HepG2 (cell line): ENCODE data around the gene LHFPL2. TPM values are rescaled to one million over a fixed set of nuclear protein-coding genes. Genes with fewer than 3 reads are reported as not detected.

ENCODE experiments used
- ARNTL ChIP-seq: sonication (generic); formaldehyde crosslinking; IDR thresholded peaks from 2 replicates; pipeline ENCODE4 v1.4.0; 2020; ENCODE audit warnings: mild to moderate bottlenecking, missing genetic modification reagents
- BRCA1 ChIP-seq: sonication (generic); formaldehyde crosslinking; IDR thresholded peaks from 2 replicates; pipeline ENCODE4 v1.4.0; 2020; ENCODE audit warnings: missing genetic modification reagents
- FOXK1 ChIP-seq: sonication (generic); formaldehyde crosslinking; IDR thresholded peaks from 2 replicates; pipeline ENCODE4 v1.4.0; 2020; ENCODE audit warnings: low read depth, missing genetic modification reagents, borderline replicate concordance
- IKZF4 ChIP-seq: sonication (generic); formaldehyde crosslinking; IDR thresholded peaks from 2 replicates; pipeline ENCODE4 v1.5.1; 2020; ENCODE audit warnings: borderline replicate concordance, mild to moderate bottlenecking, low read depth, missing genetic modification reagents; ENCODE audit errors: not compliant biosample characterization
- KDM2A ChIP-seq: sonication (generic); formaldehyde crosslinking; IDR thresholded peaks from 2 replicates; pipeline ENCODE4 v1.4.0; 2020; ENCODE audit warnings: low read depth, missing genetic modification reagents, borderline replicate concordance
- NR2F2 ChIP-seq: IDR thresholded peaks from 2 replicates; pipeline ENCODE4 v1.6.1; 2012; ENCODE audit warnings: low read depth, inconsistent platforms, borderline replicate concordance
- SPEN ChIP-seq: sonication (generic); formaldehyde crosslinking; IDR thresholded peaks from 2 replicates; pipeline ENCODE4 v1.5.1; 2020; ENCODE audit warnings: low read depth, mild to moderate bottlenecking, missing genetic modification reagents
- SSRP1 ChIP-seq: IDR thresholded peaks from 2 replicates; pipeline ENCODE4 v1.6.1; 2016; ENCODE audit warnings: control low read depth
- TEAD3 ChIP-seq: optimal IDR thresholded peaks from 2 replicates; pipeline ENCODE3; 2016; ENCODE audit warnings: borderline replicate concordance
- TGIF2 ChIP-seq: IDR thresholded peaks from 2 replicates; pipeline ENCODE4 v1.6.1; 2016; ENCODE audit warnings: control low read depth, missing compliant biosample characterization
- ZNF205 ChIP-seq: IDR thresholded peaks from 2 replicates; pipeline ENCODE4 v1.6.1; 2018; ENCODE audit warnings: missing biosample characterization, missing genetic modification reagents
- ZNF431 ChIP-seq: sonication (generic); formaldehyde crosslinking; IDR thresholded peaks from 2 replicates; pipeline ENCODE4 v1.9.0; 2022; ENCODE audit warnings: missing genetic modification reagents, low read depth, mild to moderate bottlenecking, borderline replicate concordance
- ZNF451 ChIP-seq: sonication (generic); formaldehyde crosslinking; IDR thresholded peaks from 2 replicates; pipeline ENCODE4 v1.5.0; 2020; ENCODE audit warnings: mild to moderate bottlenecking, missing genetic modification reagents
- ZNF766 ChIP-seq: sonication (generic); formaldehyde crosslinking; IDR thresholded peaks from 2 replicates; pipeline ENCODE4 v1.5.0; 2020; ENCODE audit warnings: missing genetic modification reagents, borderline replicate concordance
- ZNF792 ChIP-seq: IDR thresholded peaks from 2 replicates; pipeline ENCODE4 v1.6.1; 2016
- ZNF839 ChIP-seq: sonication (generic); formaldehyde crosslinking; IDR thresholded peaks from 2 replicates; pipeline ENCODE4 v1.4.0; 2020; ENCODE audit warnings: missing genetic modification reagents, mild to moderate bottlenecking, borderline replicate concordance
- ZNF879 ChIP-seq: sonication (generic); formaldehyde crosslinking; IDR thresholded peaks from 2 replicates; pipeline ENCODE4 v1.8.1; 2023; ENCODE audit warnings: missing genetic modification reagents
- polyA plus RNA-seq, 8 experiments: library from polyadenylated mRNA; depleted of rRNA in 3 of 8; stranded (reverse) in 7 of 8; unstranded in 1 of 8; fragments of >200 nt; fragmentation: Illumina TruSeq in 4 of 8; extraction: Trizol in 4 of 8; gene quantifications; 2 replicates each; pipeline versions ENCODE4 v1.2.1 to v1.2.3, GENCODE V29; 2011 to 2016; ENCODE audit warnings: low read depth in 4 of 8, missing spikeins in 1 of 8, mixed read lengths in 1 of 8; ENCODE audit not compliant: insufficient read depth in 1 of 8
- total RNA-seq, 5 experiments: library from RNA; depleted of rRNA; stranded (reverse); fragments of >200 nt; fragmentation: Illumina TruSeq; extraction: Trizol; gene quantifications; 2 replicates each; pipeline ENCODE4 v1.2.3, GENCODE V29; 2016; ENCODE audit warnings: low read depth in 1 of 5
- TF ChIP-seq, protein P1 (sequence below): IDR thresholded peaks from 2 replicates; pipeline ENCODE4 v1.6.1; 2018; ENCODE audit warnings: missing genetic modification reagents
- TF ChIP-seq, protein P2 (sequence below): sonication (generic); formaldehyde crosslinking; IDR thresholded peaks from 2 replicates; pipeline ENCODE4 v1.4.0; 2020; ENCODE audit warnings: missing genetic modification reagents, borderline replicate concordance
- TF ChIP-seq, protein P3 (sequence below): sonication (generic); formaldehyde crosslinking; IDR thresholded peaks from 2 replicates; pipeline ENCODE4 v1.5.0; 2020; ENCODE audit warnings: missing genetic modification reagents
- TF ChIP-seq, protein P4 (sequence below): sonication (generic); formaldehyde crosslinking; IDR thresholded peaks from 2 replicates; pipeline ENCODE4 v1.4.0; 2020; ENCODE audit warnings: mild to moderate bottlenecking, missing genetic modification reagents
- TF ChIP-seq, protein P5 (sequence below): sonication (generic); formaldehyde crosslinking; IDR thresholded peaks from 2 replicates; pipeline ENCODE4 v1.4.0; 2020; ENCODE audit warnings: mild to moderate bottlenecking, missing genetic modification reagents, borderline replicate concordance

The LHFPL2 gene
- total and polyA plus RNA-seq, 2 of the 13 experiments (the other 11 are each of a cell fraction or from before 2014, with no cell fraction given) = 6.0 to 20.0 TPM

DNA sequence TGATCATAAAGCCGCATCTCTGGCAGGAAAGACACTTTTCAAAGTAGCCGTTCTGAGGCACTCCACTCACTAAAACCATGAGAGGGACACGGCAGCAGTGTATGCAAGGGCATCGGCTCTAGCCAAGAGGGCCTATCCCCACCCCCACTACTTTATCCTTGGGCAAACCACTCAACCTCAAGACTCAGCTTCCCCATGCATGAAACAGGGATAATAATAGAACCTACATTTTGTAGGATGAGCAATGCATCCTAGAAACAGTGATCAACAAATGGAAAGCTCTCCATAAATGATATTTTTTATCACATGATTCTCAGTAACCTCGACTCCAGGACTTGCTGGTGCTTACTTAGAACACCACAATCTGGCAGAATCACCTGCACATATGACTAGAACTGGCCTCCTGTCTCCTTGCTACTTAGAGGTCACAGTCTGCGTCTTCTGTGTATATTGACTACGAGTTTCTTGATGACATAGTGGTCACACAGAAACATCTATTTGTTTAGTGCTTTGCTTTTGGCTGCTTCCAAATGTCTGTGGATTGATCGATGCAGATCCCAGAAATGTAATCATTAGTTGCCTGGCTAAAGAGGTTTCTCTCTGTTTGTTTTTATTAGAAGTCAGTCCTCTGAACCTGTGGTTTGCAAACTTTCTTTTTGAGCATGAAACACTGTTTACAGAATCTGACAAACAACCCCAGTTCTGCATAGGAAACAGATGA, 102.1 kb downstream of the LHFPL2 start (continued):
- TF ChIP-seq, protein P1, sequence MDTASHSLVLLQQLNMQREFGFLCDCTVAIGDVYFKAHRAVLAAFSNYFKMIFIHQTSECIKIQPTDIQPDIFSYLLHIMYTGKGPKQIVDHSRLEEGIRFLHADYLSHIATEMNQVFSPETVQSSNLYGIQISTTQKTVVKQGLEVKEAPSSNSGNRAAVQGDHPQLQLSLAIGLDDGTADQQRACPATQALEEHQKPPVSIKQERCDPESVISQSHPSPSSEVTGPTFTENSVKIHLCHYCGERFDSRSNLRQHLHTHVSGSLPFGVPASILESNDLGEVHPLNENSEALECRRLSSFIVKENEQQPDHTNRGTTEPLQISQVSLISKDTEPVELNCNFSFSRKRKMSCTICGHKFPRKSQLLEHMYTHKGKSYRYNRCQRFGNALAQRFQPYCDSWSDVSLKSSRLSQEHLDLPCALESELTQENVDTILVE (CRISPR knock-in tag) = 0 out of 2 replicates have a peak, but pooled peaks have one; percentile 42
- TF ChIP-seq NR2F2 (peak; percentile 79; the same call in 1 of the 2 replicates), SSRP1 (CRISPR knock-in tag) (0 out of 2 replicates have a peak, but pooled peaks have one; percentile 10), FOXK1 (peak; percentile 97), ARNTL (peak; percentile 41; the same call in 1 of the 2 replicates), IKZF4 (CRISPR knock-in tag) (no peak), ZNF451 (no peak), ZNF839 (no peak), TGIF2 (CRISPR knock-in tag) (no peak), KDM2A (CRISPR knock-in tag) (no peak), ZNF879 (no peak), BRCA1 (CRISPR knock-in tag) (peak; percentile 50; the same call in 1 of the 2 replicates), SPEN (CRISPR knock-in tag) (0 out of 2 replicates have a peak, but pooled peaks have one; percentile 22), TEAD3 (peak; percentile 54), ZNF766 (CRISPR knock-in tag) (peak; percentile 75; the same call in 1 of the 2 replicates), ZNF792 (CRISPR knock-in tag) (peak; percentile 61; the same call in 1 of the 2 replicates), ZNF431 (peak; percentile 45; the same call in 1 of the 2 replicates), ZNF205 (CRISPR knock-in tag) (peak; percentile 78; the same call in 1 of the 2 replicates)
- TF ChIP-seq, protein P2, sequence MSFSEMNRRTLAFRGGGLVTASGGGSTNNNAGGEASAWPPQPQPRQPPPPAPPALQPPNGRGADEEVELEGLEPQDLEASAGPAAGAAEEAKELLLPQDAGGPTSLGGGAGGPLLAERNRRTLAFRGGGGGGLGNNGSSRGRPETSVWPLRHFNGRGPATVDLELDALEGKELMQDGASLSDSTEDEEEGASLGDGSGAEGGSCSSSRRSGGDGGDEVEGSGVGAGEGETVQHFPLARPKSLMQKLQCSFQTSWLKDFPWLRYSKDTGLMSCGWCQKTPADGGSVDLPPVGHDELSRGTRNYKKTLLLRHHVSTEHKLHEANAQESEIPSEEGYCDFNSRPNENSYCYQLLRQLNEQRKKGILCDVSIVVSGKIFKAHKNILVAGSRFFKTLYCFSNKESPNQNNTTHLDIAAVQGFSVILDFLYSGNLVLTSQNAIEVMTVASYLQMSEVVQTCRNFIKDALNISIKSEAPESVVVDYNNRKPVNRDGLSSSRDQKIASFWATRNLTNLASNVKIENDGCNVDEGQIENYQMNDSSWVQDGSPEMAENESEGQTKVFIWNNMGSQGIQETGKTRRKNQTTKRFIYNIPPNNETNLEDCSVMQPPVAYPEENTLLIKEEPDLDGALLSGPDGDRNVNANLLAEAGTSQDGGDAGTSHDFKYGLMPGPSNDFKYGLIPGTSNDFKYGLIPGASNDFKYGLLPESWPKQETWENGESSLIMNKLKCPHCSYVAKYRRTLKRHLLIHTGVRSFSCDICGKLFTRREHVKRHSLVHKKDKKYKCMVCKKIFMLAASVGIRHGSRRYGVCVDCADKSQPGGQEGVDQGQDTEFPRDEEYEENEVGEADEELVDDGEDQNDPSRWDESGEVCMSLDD (CRISPR knock-in tag) = peak; percentile 45; the same call in 1 of the 2 replicates
- TF ChIP-seq, protein P3, sequence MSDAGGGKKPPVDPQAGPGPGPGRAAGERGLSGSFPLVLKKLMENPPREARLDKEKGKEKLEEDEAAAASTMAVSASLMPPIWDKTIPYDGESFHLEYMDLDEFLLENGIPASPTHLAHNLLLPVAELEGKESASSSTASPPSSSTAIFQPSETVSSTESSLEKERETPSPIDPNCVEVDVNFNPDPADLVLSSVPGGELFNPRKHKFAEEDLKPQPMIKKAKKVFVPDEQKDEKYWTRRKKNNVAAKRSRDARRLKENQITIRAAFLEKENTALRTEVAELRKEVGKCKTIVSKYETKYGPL (CRISPR knock-in tag) = no peak
- TF ChIP-seq, protein P4, sequence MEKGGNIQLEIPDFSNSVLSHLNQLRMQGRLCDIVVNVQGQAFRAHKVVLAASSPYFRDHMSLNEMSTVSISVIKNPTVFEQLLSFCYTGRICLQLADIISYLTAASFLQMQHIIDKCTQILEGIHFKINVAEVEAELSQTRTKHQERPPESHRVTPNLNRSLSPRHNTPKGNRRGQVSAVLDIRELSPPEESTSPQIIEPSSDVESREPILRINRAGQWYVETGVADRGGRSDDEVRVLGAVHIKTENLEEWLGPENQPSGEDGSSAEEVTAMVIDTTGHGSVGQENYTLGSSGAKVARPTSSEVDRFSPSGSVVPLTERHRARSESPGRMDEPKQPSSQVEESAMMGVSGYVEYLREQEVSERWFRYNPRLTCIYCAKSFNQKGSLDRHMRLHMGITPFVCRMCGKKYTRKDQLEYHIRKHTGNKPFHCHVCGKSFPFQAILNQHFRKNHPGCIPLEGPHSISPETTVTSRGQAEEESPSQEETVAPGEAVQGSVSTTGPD (CRISPR knock-in tag) = no peak
- TF ChIP-seq, protein P5, sequence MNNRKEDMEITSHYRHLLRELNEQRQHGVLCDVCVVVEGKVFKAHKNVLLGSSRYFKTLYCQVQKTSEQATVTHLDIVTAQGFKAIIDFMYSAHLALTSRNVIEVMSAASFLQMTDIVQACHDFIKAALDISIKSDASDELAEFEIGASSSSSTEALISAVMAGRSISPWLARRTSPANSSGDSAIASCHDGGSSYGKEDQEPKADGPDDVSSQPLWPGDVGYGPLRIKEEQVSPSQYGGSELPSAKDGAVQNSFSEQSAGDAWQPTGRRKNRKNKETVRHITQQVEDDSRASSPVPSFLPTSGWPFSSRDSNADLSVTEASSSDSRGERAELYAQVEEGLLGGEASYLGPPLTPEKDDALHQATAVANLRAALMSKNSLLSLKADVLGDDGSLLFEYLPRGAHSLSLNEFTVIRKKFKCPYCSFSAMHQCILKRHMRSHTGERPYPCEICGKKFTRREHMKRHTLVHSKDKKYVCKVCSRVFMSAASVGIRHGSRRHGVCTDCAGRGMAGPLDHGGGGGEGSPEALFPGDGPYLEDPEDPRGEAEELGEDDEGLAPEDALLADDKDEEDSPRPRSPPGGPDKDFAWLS = no peak
